HG03108 (cell line): ENCODE results near the gene ATG9B.
"Not testable (repeated sequence)": the region's sequence is repeated elsewhere in the genome, so short reads cannot be mapped to it uniquely, and the experiment has no call there.

Experiments
- ATAC-seq: cut with Tn5 transposase; IDR thresholded peaks from one replicate; pipeline ENCODE4 v1.9.1; 2021; ENCODE audit warnings: moderate library complexity; ENCODE audit not compliant: unreplicated experiment

The ATG9B gene

GRCh38 chr7:151039850-151040548 is 15.7 kb upstream of the ATG9B start:
- ATAC-seq: no peak

- peak; percentile 56 for ATAC-seq
Observed at GRCh38 chr7:151038951-151039849, 14.9 kb upstream of the ATG9B start.

- ATAC-seq: no peak
Observed at GRCh38 chr7:151035902-151036301, 11.6 kb upstream of the ATG9B start.

- no peak for ATAC-seq
Observed at GRCh38 chr7:151035026-151035717, 10.9 kb upstream of the ATG9B start.

- ATAC-seq: no peak
Observed at GRCh38 chr7:151034312-151035025, 10.2 kb upstream of the ATG9B start.

GRCh38 chr7:151033864-151034249 is 9.6 kb upstream of the ATG9B start:
- no peak for ATAC-seq

GRCh38 chr7:151032936-151033863 is 8.9 kb upstream of the ATG9B start:
- no peak for ATAC-seq

- no peak for ATAC-seq
Observed at GRCh38 chr7:151031011-151031410, 6.7 kb upstream of the ATG9B start.

- no peak for ATAC-seq
Observed at GRCh38 chr7:151028948-151029501, 4.7 kb upstream of the ATG9B start.

GRCh38 chr7:151028131-151028947 is 4.0 kb upstream of the ATG9B start, which contains the start of gene ABCB8:
TSS of gene ABCB8 (plus strand) at chr7:151028450. CDS start at chr7:151028516, 66 bp downstream.
- ATAC-seq: peak; percentile 98

GRCh38 chr7:151027728-151028130 is 3.4 kb upstream of the ATG9B start:
- ATAC-seq: not testable (repeated sequence)

- not testable (repeated sequence) for ATAC-seq
Observed at GRCh38 chr7:151026771-151027727, 2.8 kb upstream of the ATG9B start.

GRCh38 chr7:151025924-151026671 is 1.8 kb upstream of the ATG9B start:
- ATAC-seq: no peak

GRCh38 chr7:151023232-151023631 is 1.1 kb downstream of the ATG9B start:
- no peak for ATAC-seq

- ATAC-seq: no peak
Observed at GRCh38 chr7:151020231-151020630, 4.1 kb downstream of the ATG9B start.

GRCh38 chr7:151019130-151019447 is 5.2 kb downstream of the ATG9B start:
- no peak for ATAC-seq
